ENCODE data around the gene DAB2IP.

GRCh38 chr9:121667214-121667613 lies 15.8 kb downstream of the DAB2IP start:
- TF ChIP-seq, protein P1, sequence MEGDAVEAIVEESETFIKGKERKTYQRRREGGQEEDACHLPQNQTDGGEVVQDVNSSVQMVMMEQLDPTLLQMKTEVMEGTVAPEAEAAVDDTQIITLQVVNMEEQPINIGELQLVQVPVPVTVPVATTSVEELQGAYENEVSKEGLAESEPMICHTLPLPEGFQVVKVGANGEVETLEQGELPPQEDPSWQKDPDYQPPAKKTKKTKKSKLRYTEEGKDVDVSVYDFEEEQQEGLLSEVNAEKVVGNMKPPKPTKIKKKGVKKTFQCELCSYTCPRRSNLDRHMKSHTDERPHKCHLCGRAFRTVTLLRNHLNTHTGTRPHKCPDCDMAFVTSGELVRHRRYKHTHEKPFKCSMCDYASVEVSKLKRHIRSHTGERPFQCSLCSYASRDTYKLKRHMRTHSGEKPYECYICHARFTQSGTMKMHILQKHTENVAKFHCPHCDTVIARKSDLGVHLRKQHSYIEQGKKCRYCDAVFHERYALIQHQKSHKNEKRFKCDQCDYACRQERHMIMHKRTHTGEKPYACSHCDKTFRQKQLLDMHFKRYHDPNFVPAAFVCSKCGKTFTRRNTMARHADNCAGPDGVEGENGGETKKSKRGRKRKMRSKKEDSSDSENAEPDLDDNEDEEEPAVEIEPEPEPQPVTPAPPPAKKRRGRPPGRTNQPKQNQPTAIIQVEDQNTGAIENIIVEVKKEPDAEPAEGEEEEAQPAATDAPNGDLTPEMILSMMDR (IDR thresholded peaks at IDR 0.05; ENCODE audit: borderline replicate concordance, extremely low read depth, low read length, poor library complexity, severe bottlenecking), result no peak
- no peak for TF ChIP-seq EZH2 (IDR thresholded peaks at IDR 0.05; ENCODE audit: borderline replicate concordance, low read depth, low read length, severe bottlenecking)

Data from DND-41 (cell line).